ENCODE results near the gene GATA5.

The GATA5 gene

GRCh38 chr20:62452475-62453095 is 23.2 kb downstream of the GATA5 start:
- DNase-seq (ENCODE audit: low spot score) = no peak

- DNase-seq (ENCODE audit: low spot score) = no peak
Observed at GRCh38 chr20:62451970-62452369, 23.8 kb downstream of the GATA5 start.

GRCh38 chr20:62451156-62451767 is 24.5 kb downstream of the GATA5 start:
- DNase-seq (ENCODE audit: low spot score) = no peak

- no peak for DNase-seq (ENCODE audit: low spot score)
Observed at GRCh38 chr20:62449951-62450691, 25.7 kb downstream of the GATA5 start.

GRCh38 chr20:62448788-62449187 is 27.0 kb downstream of the GATA5 start:
- DNase-seq (ENCODE audit: low spot score) = no peak

- DNase-seq (ENCODE audit: low spot score) = no peak
Observed at GRCh38 chr20:62448038-62448437, 27.8 kb downstream of the GATA5 start.

GRCh38 chr20:62446888-62447869 is 28.6 kb downstream of the GATA5 start:
- no peak for DNase-seq (ENCODE audit: low spot score)

GRCh38 chr20:62446481-62446880 is 29.3 kb downstream of the GATA5 start:
- DNase-seq (ENCODE audit: low spot score) = no peak

GRCh38 chr20:62445553-62446340 is 30.0 kb downstream of the GATA5 start:
- no peak for DNase-seq (ENCODE audit: low spot score)

- no peak for DNase-seq (ENCODE audit: low spot score)
Observed at GRCh38 chr20:62444286-62444685, 31.5 kb downstream of the GATA5 start.

- no peak for DNase-seq (ENCODE audit: low spot score)
Observed at GRCh38 chr20:62441987-62442539, 33.7 kb downstream of the GATA5 start.

- DNase-seq (ENCODE audit: low spot score) = no peak
Observed at GRCh38 chr20:62439218-62439617, 36.6 kb downstream of the GATA5 start.

- no peak for DNase-seq (ENCODE audit: low spot score)
Observed at GRCh38 chr20:62437927-62438326, 37.9 kb downstream of the GATA5 start.

GRCh38 chr20:62437496-62437895 is 38.3 kb downstream of the GATA5 start:
- no peak for DNase-seq (ENCODE audit: low spot score)

- no peak for DNase-seq (ENCODE audit: low spot score)
Observed at GRCh38 chr20:62436692-62437091, 39.1 kb downstream of the GATA5 start.

GRCh38 chr20:62433658-62434497 is 41.9 kb downstream of the GATA5 start:
- DNase-seq (ENCODE audit: low spot score) = peak; percentile 14

- DNase-seq (ENCODE audit: low spot score) = no peak
Observed at GRCh38 chr20:62430866-62431447, 44.8 kb downstream of the GATA5 start.

- no peak for DNase-seq (ENCODE audit: low spot score)
Observed at GRCh38 chr20:62430311-62430853, 45.4 kb downstream of the GATA5 start.
